Measurements from ENCODE around the gene PAQR7.

The PAQR7 gene

DNA sequence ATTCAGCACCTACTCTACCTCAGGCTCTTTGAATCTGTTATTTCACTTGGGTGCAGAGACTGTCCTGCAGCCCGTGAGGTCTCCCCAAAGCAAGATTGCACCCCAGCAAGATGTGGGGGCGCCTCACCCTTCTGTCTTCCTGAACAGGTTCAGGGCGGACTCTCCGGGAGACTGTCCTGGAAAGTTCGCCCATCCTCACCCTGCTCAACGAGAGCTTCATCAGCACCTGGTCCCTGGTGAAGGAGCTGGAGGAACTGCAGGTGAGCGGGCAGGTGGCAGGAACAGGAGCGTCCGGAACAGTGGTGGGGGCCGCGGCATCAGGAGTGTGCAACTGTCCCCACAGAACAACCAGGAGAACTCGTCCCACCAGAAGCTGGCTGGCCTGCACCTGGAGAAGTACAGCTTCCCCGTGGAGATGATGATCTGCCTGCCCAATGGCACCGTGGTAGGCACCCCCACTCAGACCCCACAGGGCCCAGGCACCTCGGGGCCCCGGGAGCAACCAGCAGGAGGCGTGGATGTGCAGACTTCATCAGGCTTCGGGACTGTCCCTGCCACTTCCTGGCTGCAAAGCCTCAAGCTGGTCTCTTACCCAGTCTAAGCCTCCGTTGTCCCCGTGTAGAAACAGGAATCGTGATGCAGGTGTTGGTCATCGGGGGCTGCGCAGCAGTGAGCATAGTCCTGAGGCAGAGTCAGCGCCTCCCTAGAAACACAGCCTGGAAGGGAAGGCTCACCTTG lies 61.6 kb downstream of the PAQR7 start:
- H3K4me3 Mint-ChIP-seq, result no peak overlapping the region
- peak; percentile 27 for ATAC-seq
- no peak for DNase-seq
- peaks cover 7% of the 10 kb centered on the region for H3K4me1 Mint-ChIP-seq
- no peaks in the 10 kb centered on the region for H3K27me3 Mint-ChIP-seq
- H3K27ac Mint-ChIP-seq, result no peak overlapping the region
- H3K36me3 Mint-ChIP-seq (ENCODE audit: low read depth), result peaks cover 2% of the 10 kb centered on the region
- no peaks in the 10 kb centered on the region for H3K9me3 Mint-ChIP-seq

DNA sequence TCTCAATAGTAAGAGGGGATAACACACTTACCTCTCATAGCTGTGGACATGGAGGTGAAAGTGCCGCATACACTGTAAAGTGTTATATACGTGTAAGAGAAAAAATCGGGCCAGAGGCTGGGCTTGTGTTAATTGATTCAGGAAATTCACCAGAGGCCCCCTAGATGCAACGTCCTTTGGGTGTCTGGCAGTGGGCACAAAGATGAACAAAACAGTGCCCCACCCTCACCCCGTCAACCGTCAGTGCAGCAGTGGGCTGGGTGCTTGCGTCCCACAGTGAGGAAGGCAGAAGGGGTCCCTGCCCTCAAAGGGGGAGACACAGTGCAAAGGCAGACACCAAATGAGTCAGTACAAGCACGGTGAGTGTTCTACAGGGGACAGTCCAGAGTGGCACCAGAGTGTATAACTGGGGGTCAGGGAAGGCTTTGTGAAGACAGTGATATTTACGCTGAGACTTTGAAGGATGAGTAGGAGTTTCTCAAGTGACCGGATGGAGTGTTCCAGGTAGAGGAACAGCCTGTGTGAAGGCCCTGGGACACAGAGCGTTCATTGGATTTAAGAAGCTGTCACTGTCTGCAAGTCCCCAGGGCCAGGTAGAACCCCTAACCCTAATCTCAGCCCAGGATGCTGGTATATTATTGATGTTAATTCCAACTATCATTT lies 62.3 kb downstream of the PAQR7 start:
- H3K27ac Mint-ChIP-seq, result no peak overlapping the region
- H3K4me1 Mint-ChIP-seq, result peaks cover 2% of the 10 kb centered on the region
- peaks cover 2% of the 10 kb centered on the region for H3K36me3 Mint-ChIP-seq (ENCODE audit: low read depth)
- no peak for ATAC-seq
- no peak for DNase-seq
- H3K4me3 Mint-ChIP-seq, result no peak overlapping the region
- no peaks in the 10 kb centered on the region for H3K27me3 Mint-ChIP-seq
- H3K9me3 Mint-ChIP-seq, result no peaks in the 10 kb centered on the region

Data from activated naive CD8-positive, alpha-beta T cell treated with anti-CD3 and anti-CD28 coated beads, Interleukin-2, amount 50 U/mL, for 24 hours (primary cell).